Adipocyte (in vitro differentiated cells): ENCODE measurements around the gene PHACTR2.

Experiments
- DNase-seq: peaks from one replicate; pipeline ENCODE4 v3.0.0-alpha.2; 2015; ENCODE audit warnings: low read depth
- H3K27me3 ChIP-seq: replicated peaks from 2 replicates; pipeline ENCODE4 v1.7.0; 2013; ENCODE audit warnings: mild to moderate bottlenecking, low read length, moderate library complexity; ENCODE audit not compliant: control insufficient read depth, insufficient read depth
- H3K36me3 ChIP-seq: 2 replicates; pipeline ENCODE4 v1.7.0; 2013; ENCODE audit warnings: low read length, mild to moderate bottlenecking, moderate library complexity; ENCODE audit not compliant: control insufficient read depth, insufficient read depth, severe bottlenecking
- H3K4me1 ChIP-seq: 2 replicates; pipeline ENCODE4 v1.7.0; 2013; ENCODE audit warnings: mild to moderate bottlenecking, low read length, moderate library complexity; ENCODE audit not compliant: control insufficient read depth, insufficient read depth
- H3K4me3 ChIP-seq: 2 replicates; pipeline ENCODE4 v1.7.0; 2013; ENCODE audit warnings: mild to moderate bottlenecking, low read length, moderate library complexity
- H3K9ac ChIP-seq: 2 replicates; pipeline ENCODE4 v1.7.0; 2013; ENCODE audit warnings: mild to moderate bottlenecking, low read length, moderate library complexity
- H3K9me3 ChIP-seq: 2 replicates; pipeline ENCODE4 v1.7.0; 2013; ENCODE audit warnings: mild to moderate bottlenecking, low read length, moderate library complexity; ENCODE audit not compliant: control insufficient read depth

Gene PHACTR2

DNA sequence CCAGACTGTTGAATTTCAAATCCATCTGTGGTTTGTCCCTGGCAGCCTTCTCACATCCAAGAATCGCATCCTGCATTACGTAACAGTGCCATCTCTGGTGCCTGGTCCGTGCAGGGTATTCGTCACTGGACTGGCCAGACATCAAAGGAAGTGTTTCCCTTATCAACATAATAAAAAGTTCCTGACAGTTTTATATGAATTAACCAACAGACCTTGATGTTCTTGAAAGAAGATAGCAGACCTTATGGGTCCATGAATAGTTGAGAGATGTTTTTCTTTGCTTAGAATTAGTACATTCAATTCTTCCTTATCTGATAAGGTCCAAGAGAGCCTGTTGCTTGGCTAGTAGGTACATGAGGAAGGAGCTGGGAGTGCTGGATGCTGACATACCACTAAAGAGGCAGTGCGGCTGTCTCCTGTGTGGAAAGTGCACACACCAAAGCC is 77.6 kb downstream of the PHACTR2 start:
- H3K27me3 ChIP-seq, result no peaks in the 10 kb centered on the region
- peaks cover 33% of the 10 kb centered on the region for H3K36me3 ChIP-seq

DNA sequence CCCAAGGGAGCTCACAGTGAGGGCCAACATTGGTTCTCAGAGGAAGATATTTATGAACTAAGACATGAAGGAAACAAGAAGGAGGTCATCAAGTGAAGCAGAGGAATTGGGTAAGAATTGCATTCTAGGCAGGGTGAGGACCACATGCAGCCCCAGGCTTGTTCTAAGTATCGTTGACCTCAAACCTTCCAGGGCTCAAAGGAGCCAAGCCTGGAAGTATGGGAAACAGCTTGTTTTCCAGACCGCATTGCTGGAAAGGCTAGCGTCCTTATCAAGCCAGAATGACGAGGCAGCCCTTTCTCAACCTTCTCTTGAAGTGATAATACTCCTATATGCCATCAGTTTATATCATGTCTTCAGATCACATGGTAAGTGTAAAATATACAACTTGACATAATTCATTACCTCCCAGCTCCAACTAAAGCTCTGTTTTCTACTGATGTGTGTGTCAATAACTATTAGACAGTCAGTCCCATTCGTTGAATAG is 79.6 kb downstream of the PHACTR2 start:
- Histone ChIP-seq H3K4me3 (no peak overlapping the region), H3K9ac (no peak overlapping the region), H3K36me3 (peaks cover 44% of the 10 kb centered on the region), H3K9me3 (no peaks in the 10 kb centered on the region), H3K27me3 (no peaks in the 10 kb centered on the region), H3K4me1 (peaks cover 20% of the 10 kb centered on the region)
- no peak for DNase-seq

More for the DNA sequence above, 77.6 kb downstream of the PHACTR2 start:
- no peak overlapping the region for H3K9ac ChIP-seq
- DNase-seq, result no peak
- H3K4me1 ChIP-seq, result peaks cover 12% of the 10 kb centered on the region
- H3K9me3 ChIP-seq, result no peaks in the 10 kb centered on the region
- no peak overlapping the region for H3K4me3 ChIP-seq

GRCh38 chr6:143758551-143758950 is 80.8 kb downstream of the PHACTR2 start:
- DNase-seq, result no peak
- no peak overlapping the region for H3K9ac ChIP-seq
- H3K36me3 ChIP-seq, result peaks cover 44% of the 10 kb centered on the region
- H3K9me3 ChIP-seq, result no peaks in the 10 kb centered on the region
- H3K4me1 ChIP-seq, result peaks cover 23% of the 10 kb centered on the region
- H3K4me3 ChIP-seq, result no peak overlapping the region
- no peaks in the 10 kb centered on the region for H3K27me3 ChIP-seq

GRCh38 chr6:143759666-143760065 is 81.9 kb downstream of the PHACTR2 start:
- H3K36me3 ChIP-seq, result peaks cover 45% of the 10 kb centered on the region

GRCh38 chr6:143761074-143761473 is 83.3 kb downstream of the PHACTR2 start:
- no peaks in the 10 kb centered on the region for H3K27me3 ChIP-seq
- H3K9ac ChIP-seq, result no peak overlapping the region
- H3K4me1 ChIP-seq, result peaks cover 23% of the 10 kb centered on the region
- H3K9me3 ChIP-seq, result no peaks in the 10 kb centered on the region
- no peak overlapping the region for H3K4me3 ChIP-seq
- DNase-seq, result no peak
- H3K36me3 ChIP-seq, result peaks cover 49% of the 10 kb centered on the region

More at GRCh38 chr6:143759666-143760065, 81.9 kb downstream of the PHACTR2 start:
- H3K4me3 ChIP-seq, result peak overlapping the region; percentile 45
- peaks cover 23% of the 10 kb centered on the region for H3K4me1 ChIP-seq
- H3K9ac ChIP-seq, result peak overlapping the region; percentile 31
- H3K9me3 ChIP-seq, result no peaks in the 10 kb centered on the region
- peak; percentile 48 for DNase-seq
- no peaks in the 10 kb centered on the region for H3K27me3 ChIP-seq

DNA sequence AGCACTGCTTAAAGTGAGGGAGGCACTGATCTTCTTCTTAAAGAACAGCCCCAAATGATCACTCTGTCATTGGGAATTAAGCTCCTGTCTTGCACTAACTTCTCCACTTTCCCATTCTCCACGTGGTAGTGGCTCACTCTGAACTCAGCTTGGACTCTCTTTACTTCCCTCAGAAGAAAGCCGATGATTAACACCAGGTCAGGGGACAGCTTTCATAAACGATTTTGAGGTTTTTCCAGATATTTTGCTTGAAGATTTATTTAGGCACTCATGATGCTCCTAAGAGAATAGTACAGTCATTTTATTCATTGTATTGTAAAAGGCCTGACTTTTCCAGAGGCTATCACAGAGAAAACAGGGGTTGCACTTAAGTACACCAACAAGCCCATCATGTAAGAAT is 84.4 kb downstream of the PHACTR2 start:
- no peak overlapping the region for H3K9ac ChIP-seq
- peaks cover 58% of the 10 kb centered on the region for H3K36me3 ChIP-seq
- no peak overlapping the region for H3K4me3 ChIP-seq
- H3K9me3 ChIP-seq, result no peaks in the 10 kb centered on the region
- peaks cover 23% of the 10 kb centered on the region for H3K4me1 ChIP-seq
- H3K27me3 ChIP-seq, result no peaks in the 10 kb centered on the region
- DNase-seq, result no peak

DNA sequence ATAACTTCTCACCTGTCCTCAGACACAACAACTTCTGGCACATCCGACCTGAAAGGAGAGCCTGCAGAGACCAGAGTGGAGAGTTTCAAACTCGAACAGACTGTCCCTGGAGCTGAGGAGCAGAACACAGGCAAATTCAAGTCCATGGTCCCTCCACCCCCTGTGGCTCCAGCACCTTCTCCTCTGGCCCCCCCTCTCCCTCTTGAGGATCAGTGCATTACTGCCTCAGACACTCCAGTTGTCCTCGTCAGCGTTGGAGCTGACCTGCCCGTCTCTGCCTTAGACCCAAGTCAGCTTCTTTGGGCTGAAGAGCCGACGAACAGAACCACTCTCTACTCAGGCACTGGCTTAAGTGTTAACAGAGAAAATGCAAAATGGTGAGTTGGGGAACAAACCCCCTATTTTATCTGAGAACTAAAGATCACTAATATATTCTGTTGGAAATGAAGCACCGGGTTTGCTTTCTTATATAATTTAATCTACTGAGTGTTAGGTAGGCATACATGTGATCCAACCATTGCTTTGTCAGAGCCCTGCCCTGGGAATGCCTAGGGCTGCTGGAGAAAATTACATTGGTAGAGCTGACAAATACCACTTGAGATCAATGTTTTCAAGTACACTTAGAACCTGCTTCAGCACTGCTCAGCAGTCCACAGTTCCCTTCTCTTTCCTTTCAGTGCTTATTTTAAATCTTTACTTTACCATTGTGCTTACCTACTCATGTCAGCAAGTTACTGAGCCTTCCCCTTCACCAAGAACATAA is 87.8 kb downstream of the PHACTR2 start:
- no peak overlapping the region for H3K4me3 ChIP-seq
- H3K4me1 ChIP-seq, result peaks cover 8% of the 10 kb centered on the region
- H3K9me3 ChIP-seq, result no peaks in the 10 kb centered on the region
- peaks cover 77% of the 10 kb centered on the region for H3K36me3 ChIP-seq
- H3K27me3 ChIP-seq, result no peaks in the 10 kb centered on the region
- DNase-seq, result no peak
- no peak overlapping the region for H3K9ac ChIP-seq

GRCh38 chr6:143766185-143766553 is 88.4 kb downstream of the PHACTR2 start:
- Histone ChIP-seq H3K9ac (no peak overlapping the region), H3K36me3 (peaks cover 72% of the 10 kb centered on the region), H3K9me3 (no peaks in the 10 kb centered on the region)

DNA sequence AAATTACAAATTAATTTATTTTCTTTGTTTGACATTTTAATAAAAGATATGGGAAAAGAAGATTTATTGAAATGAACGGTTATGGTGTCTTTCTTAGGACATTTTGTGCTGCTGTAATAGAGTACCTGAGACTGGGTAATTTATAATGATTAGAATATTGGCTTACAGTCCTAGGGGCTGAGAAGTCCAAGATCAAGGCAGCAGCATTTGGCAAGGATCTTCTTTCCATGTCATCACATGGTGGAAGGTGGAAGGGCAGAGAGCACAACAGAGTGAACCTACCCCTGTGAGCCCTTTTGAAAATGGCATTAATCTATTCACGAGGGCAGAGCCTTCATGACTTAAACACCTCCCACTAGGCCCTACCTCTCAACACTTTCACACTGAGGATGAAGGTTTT is 89.7 kb downstream of the PHACTR2 start:
- peaks cover 64% of the 10 kb centered on the region for H3K36me3 ChIP-seq
- H3K27me3 ChIP-seq, result no peaks in the 10 kb centered on the region
- H3K4me1 ChIP-seq, result peaks cover 12% of the 10 kb centered on the region
- no peak overlapping the region for H3K4me3 ChIP-seq
- H3K9me3 ChIP-seq, result no peaks in the 10 kb centered on the region
- no peak for DNase-seq
- H3K9ac ChIP-seq, result no peak overlapping the region

More at GRCh38 chr6:143766185-143766553, 88.4 kb downstream of the PHACTR2 start:
- Histone ChIP-seq H3K27me3 (no peaks in the 10 kb centered on the region), H3K4me1 (peaks cover 7% of the 10 kb centered on the region), H3K4me3 (no peak overlapping the region)
- DNase-seq, result no peak

DNA sequence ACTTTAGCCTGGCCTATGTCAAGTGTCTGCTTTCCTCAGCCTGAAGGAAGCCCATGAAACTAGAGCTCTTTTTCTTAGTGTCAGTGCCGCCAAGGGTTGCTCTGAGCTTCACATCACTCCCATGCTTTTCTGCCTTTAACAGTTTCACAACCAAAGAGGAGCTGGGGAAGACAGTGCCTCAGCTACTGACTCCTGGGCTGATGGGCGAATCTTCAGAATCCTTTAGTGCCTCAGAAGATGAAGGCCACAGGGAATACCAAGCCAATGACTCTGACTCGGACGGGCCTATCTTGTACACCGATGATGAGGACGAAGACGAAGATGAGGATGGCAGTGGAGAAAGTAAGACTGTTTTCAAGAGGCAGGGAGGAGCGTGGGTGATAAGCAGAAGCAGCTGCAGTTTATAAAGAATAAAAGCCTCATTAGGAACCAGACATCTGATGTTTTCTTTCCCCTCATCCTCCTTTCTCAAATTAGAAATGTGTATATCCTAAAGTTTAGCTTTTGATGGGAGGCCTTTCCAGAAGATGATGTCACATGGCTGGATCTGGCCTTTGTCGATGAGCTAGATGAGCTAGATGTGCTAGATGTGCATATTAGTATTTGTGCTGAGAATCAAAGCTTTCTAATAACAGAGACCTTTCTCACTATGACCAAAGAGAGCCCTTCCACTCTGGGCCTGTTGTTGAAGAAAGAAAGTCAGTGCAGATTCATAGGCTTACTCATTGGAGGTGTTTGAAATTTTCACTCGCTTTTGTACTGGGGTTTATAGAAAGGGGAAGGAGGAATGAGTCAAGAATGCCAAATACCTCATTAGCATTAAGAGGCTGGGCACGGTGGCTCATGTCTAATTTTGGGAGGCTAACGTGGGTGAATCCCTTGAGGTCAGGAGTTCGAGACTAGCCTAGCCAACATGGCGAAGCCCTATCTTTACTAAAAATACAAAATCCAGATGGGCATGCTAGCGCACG is 94.6 kb downstream of the PHACTR2 start:
- H3K36me3 ChIP-seq, result peaks cover 51% of the 10 kb centered on the region

More for the DNA sequence above, 94.6 kb downstream of the PHACTR2 start:
- Histone ChIP-seq H3K27me3 (no peaks in the 10 kb centered on the region), H3K4me1 (peaks cover 39% of the 10 kb centered on the region), H3K4me3 (no peak overlapping the region), H3K9ac (peak overlapping the region; percentile 21), H3K9me3 (no peaks in the 10 kb centered on the region)
- DNase-seq, result peak; percentile 33
